ENCODE data around the gene AQP12A. TPM values are rescaled to one million over a fixed set of nuclear protein-coding genes. Genes with fewer than 3 reads are reported as not detected.
"Not testable (repeated sequence)": the region's sequence is repeated elsewhere in the genome, so short reads cannot be mapped to it uniquely, and the experiment has no call there.

Gene AQP12A
- total RNA-seq, 1 donor from 2014 or later = not detected

GRCh38 chr2:240687045-240687740 lies 4.5 kb upstream of the AQP12A start:
- peaks cover 3% of the 10 kb centered on the region for H3K27me3 Mint-ChIP-seq (ENCODE audit: low read depth)
- H3K4me1 Mint-ChIP-seq (ENCODE audit: low read depth) = peaks cover 7% of the 10 kb centered on the region
- DNase-seq (ENCODE audit: low spot score) = no peak
- intact Hi-C loops (cut with micrococcal nuclease) = no loop called here
- no peak overlapping the region for H3K27ac Mint-ChIP-seq
- no peak overlapping the region for H3K4me3 Mint-ChIP-seq (ENCODE audit: low read depth)
- H3K36me3 Mint-ChIP-seq (ENCODE audit: low read depth) = no peaks in the 10 kb centered on the region
- no peaks in the 10 kb centered on the region for H3K9me3 Mint-ChIP-seq

- intact Hi-C loops (cut with micrococcal nuclease) = no loop called here
- peaks cover 3% of the 10 kb centered on the region for H3K27me3 Mint-ChIP-seq (ENCODE audit: low read depth)
Measured at GRCh38 chr2:240687741-240688552, 3.7 kb upstream of the AQP12A start.

GRCh38 chr2:240688553-240688919 lies 3.1 kb upstream of the AQP12A start:
- Mint-ChIP-seq H3K9me3 (no peaks in the 10 kb centered on the region), H3K36me3 (ENCODE audit: low read depth) (no peaks in the 10 kb centered on the region), H3K27ac (no peak overlapping the region), H3K4me1 (ENCODE audit: low read depth) (peaks cover 7% of the 10 kb centered on the region), H3K4me3 (ENCODE audit: low read depth) (no peak overlapping the region), H3K27me3 (ENCODE audit: low read depth) (peaks cover 3% of the 10 kb centered on the region)
- DNase-seq (ENCODE audit: low spot score) = no peak
- intact Hi-C loops (cut with micrococcal nuclease) = no loop called here

More at GRCh38 chr2:240687741-240688552, 3.7 kb upstream of the AQP12A start:
- no peaks in the 10 kb centered on the region for H3K9me3 Mint-ChIP-seq
- no peak overlapping the region for H3K27ac Mint-ChIP-seq
- no peak overlapping the region for H3K4me3 Mint-ChIP-seq (ENCODE audit: low read depth)
- H3K4me1 Mint-ChIP-seq (ENCODE audit: low read depth) = peaks cover 7% of the 10 kb centered on the region
- DNase-seq (ENCODE audit: low spot score) = no peak
- no peaks in the 10 kb centered on the region for H3K36me3 Mint-ChIP-seq (ENCODE audit: low read depth)

GRCh38 chr2:240689975-240690374 lies 1.7 kb upstream of the AQP12A start:
- no peaks in the 10 kb centered on the region for H3K9me3 Mint-ChIP-seq
- no peaks in the 10 kb centered on the region for H3K36me3 Mint-ChIP-seq (ENCODE audit: low read depth)
- no peak overlapping the region for H3K4me3 Mint-ChIP-seq (ENCODE audit: low read depth)
- DNase-seq (ENCODE audit: low spot score) = no peak
- intact Hi-C loops (cut with micrococcal nuclease) = no loop called here
- peaks cover 3% of the 10 kb centered on the region for H3K27me3 Mint-ChIP-seq (ENCODE audit: low read depth)
- H3K4me1 Mint-ChIP-seq (ENCODE audit: low read depth) = peaks cover 7% of the 10 kb centered on the region
- H3K27ac Mint-ChIP-seq = no peak overlapping the region

GRCh38 chr2:240690421-240691074 lies 1.1 kb upstream of the AQP12A start:
- intact Hi-C loops (cut with micrococcal nuclease); H3K27me3 Mint-ChIP-seq (ENCODE audit: low read depth); H3K4me3 Mint-ChIP-seq (ENCODE audit: low read depth); H3K36me3 Mint-ChIP-seq (ENCODE audit: low read depth); H3K4me1 Mint-ChIP-seq (ENCODE audit: low read depth); H3K9me3 Mint-ChIP-seq; DNase-seq (ENCODE audit: low spot score); H3K27ac Mint-ChIP-seq: not testable (repeated sequence)

- H3K27ac Mint-ChIP-seq; DNase-seq (ENCODE audit: low spot score); H3K4me1 Mint-ChIP-seq (ENCODE audit: low read depth); H3K9me3 Mint-ChIP-seq; intact Hi-C loops (cut with micrococcal nuclease); H3K27me3 Mint-ChIP-seq (ENCODE audit: low read depth); H3K4me3 Mint-ChIP-seq (ENCODE audit: low read depth); H3K36me3 Mint-ChIP-seq (ENCODE audit: low read depth): not testable (repeated sequence)
Measured at GRCh38 chr2:240691075-240691427, 615 bp upstream of the AQP12A start.

- H3K4me1 Mint-ChIP-seq (ENCODE audit: low read depth); H3K27ac Mint-ChIP-seq; intact Hi-C loops (cut with micrococcal nuclease); H3K9me3 Mint-ChIP-seq; H3K4me3 Mint-ChIP-seq (ENCODE audit: low read depth); DNase-seq (ENCODE audit: low spot score); H3K36me3 Mint-ChIP-seq (ENCODE audit: low read depth); H3K27me3 Mint-ChIP-seq (ENCODE audit: low read depth): not testable (repeated sequence)
Measured at GRCh38 chr2:240692583-240693561, 1.2 kb downstream of the AQP12A start.

- H3K9me3 Mint-ChIP-seq; H3K27me3 Mint-ChIP-seq (ENCODE audit: low read depth); H3K4me1 Mint-ChIP-seq (ENCODE audit: low read depth); DNase-seq (ENCODE audit: low spot score); intact Hi-C loops (cut with micrococcal nuclease); H3K36me3 Mint-ChIP-seq (ENCODE audit: low read depth); H3K4me3 Mint-ChIP-seq (ENCODE audit: low read depth); H3K27ac Mint-ChIP-seq: not testable (repeated sequence)
Measured at GRCh38 chr2:240694304-240694703, 2.6 kb downstream of the AQP12A start.

- H3K27ac Mint-ChIP-seq; intact Hi-C loops (cut with micrococcal nuclease); H3K4me3 Mint-ChIP-seq (ENCODE audit: low read depth): not testable (repeated sequence)
Measured at GRCh38 chr2:240695593-240695992, 3.9 kb downstream of the AQP12A start.

GRCh38 chr2:240696469-240696868 lies 4.8 kb downstream of the AQP12A start:
- intact Hi-C loops (cut with micrococcal nuclease); H3K27ac Mint-ChIP-seq; H3K27me3 Mint-ChIP-seq (ENCODE audit: low read depth); H3K36me3 Mint-ChIP-seq (ENCODE audit: low read depth); H3K9me3 Mint-ChIP-seq; H3K4me3 Mint-ChIP-seq (ENCODE audit: low read depth); DNase-seq (ENCODE audit: low spot score); H3K4me1 Mint-ChIP-seq (ENCODE audit: low read depth): not testable (repeated sequence)

More at GRCh38 chr2:240695593-240695992, 3.9 kb downstream of the AQP12A start:
- H3K4me1 Mint-ChIP-seq (ENCODE audit: low read depth); DNase-seq (ENCODE audit: low spot score); H3K9me3 Mint-ChIP-seq; H3K27me3 Mint-ChIP-seq (ENCODE audit: low read depth); H3K36me3 Mint-ChIP-seq (ENCODE audit: low read depth): not testable (repeated sequence)

GRCh38 chr2:240698852-240699561 lies 7.3 kb downstream of the AQP12A start:
- H3K27ac Mint-ChIP-seq; H3K9me3 Mint-ChIP-seq; intact Hi-C loops (cut with micrococcal nuclease); H3K4me1 Mint-ChIP-seq (ENCODE audit: low read depth); H3K36me3 Mint-ChIP-seq (ENCODE audit: low read depth); H3K27me3 Mint-ChIP-seq (ENCODE audit: low read depth); DNase-seq (ENCODE audit: low spot score); H3K4me3 Mint-ChIP-seq (ENCODE audit: low read depth): not testable (repeated sequence)

- H3K27me3 Mint-ChIP-seq (ENCODE audit: low read depth); H3K27ac Mint-ChIP-seq; H3K36me3 Mint-ChIP-seq (ENCODE audit: low read depth); intact Hi-C loops (cut with micrococcal nuclease); DNase-seq (ENCODE audit: low spot score); H3K4me3 Mint-ChIP-seq (ENCODE audit: low read depth); H3K9me3 Mint-ChIP-seq; H3K4me1 Mint-ChIP-seq (ENCODE audit: low read depth): not testable (repeated sequence)
Measured at GRCh38 chr2:240699835-240700234, 8.2 kb downstream of the AQP12A start.

Data from activated T-helper 2 cell treated with anti-CD3 and anti-CD28 coated beads, Interferon-gamma antibody, Interleukin-2, Interleukin-4, amounts not matched to agents 10 μg/mL and 5 μg/mL and 100 μg/mL, durations not matched to agents 14 hours and 24 hours and 36 hours (primary cell).